ENCODE data around the gene NSDHL. TPM values are rescaled to one million over a fixed set of nuclear protein-coding genes. Genes with fewer than 3 reads are reported as not detected.

NSDHL gene
- total and polyA plus RNA-seq, 2 of the 4 experiments (the other 2 are of a cell fraction): 22.8 to 26.0 TPM

GRCh38 chrX:152869972-152870371, 39.1 kb downstream of the NSDHL start:
- no TSS peak for BruUV-seq (replicated peaks)
- Histone ChIP-seq H3K14ac (replicated peaks; ENCODE audit: low read depth, low read length) (no peak overlapping the region), H3K79me1 (ENCODE audit: low read depth in 1 of 2, low read length in 2 of 2) (no peaks in the 10 kb centered on the region), H4K5ac (ENCODE audit: low read depth, low read length) (no peak overlapping the region), H3K23ac (ENCODE audit: low read depth, low read length) (no peak overlapping the region), H3K36me3 (ENCODE audit: control insufficient read depth, insufficient read depth, low read length) (peaks cover 13% of the 10 kb centered on the region), H2BK5ac (ENCODE audit: low read depth, low read length, poor library complexity, severe bottlenecking) (no peak overlapping the region), H3K4me2 (ENCODE audit: low read depth, low read length) (no peak overlapping the region), H3K27ac (ENCODE audit: insufficient read depth, low read length) (no peak overlapping the region), H2BK120ac (ENCODE audit: low read depth, low read length) (no peak overlapping the region), H4K91ac (ENCODE audit: insufficient read depth, low read depth, low read length) (no peak overlapping the region), H3K4ac (ENCODE audit: low read depth, low read length) (no peak overlapping the region), H3K4me3 (ENCODE audit: insufficient read depth, low read depth, low read length) (no peak overlapping the region), H3K9ac (ENCODE audit: low read depth, low read length) (no peak overlapping the region), H4K20me1 (ENCODE audit: insufficient read depth, low read length) (no peaks in the 10 kb centered on the region), H3K56ac (ENCODE audit: extremely low read depth, insufficient read depth, low read length) (no peak overlapping the region), H3K18ac (ENCODE audit: low read depth, low read length) (no peak overlapping the region), H2BK15ac (ENCODE audit: low read depth, low read length) (no peak overlapping the region), H3K4me1 (ENCODE audit: control insufficient read depth, insufficient read depth, low read length) (no peaks in the 10 kb centered on the region), H2AK9ac (replicated peaks; ENCODE audit: low read depth, low read length, poor library complexity) (no peak overlapping the region), H3K9me1 (ENCODE audit: insufficient read depth, low read length) (no peaks in the 10 kb centered on the region), H3K9me3 (ENCODE audit: control insufficient read depth, insufficient read depth, low read length) (no peaks in the 10 kb centered on the region; the same call in 1 of the 2 replicates), H4K8ac (ENCODE audit: low read depth in 2 of 2, low read length in 2 of 2) (no peak overlapping the region), H3K27me3 (ENCODE audit: control insufficient read depth, insufficient read depth, low read length) (no peaks in the 10 kb centered on the region), H2AFZ (replicated peaks; ENCODE audit: low read length, poor library complexity) (no peak overlapping the region), H2BK20ac (ENCODE audit: low read depth, low read length) (no peak overlapping the region), H2AK5ac (ENCODE audit: low read depth, low read length) (no peak overlapping the region)
- ATAC-seq (ENCODE audit: low read depth): no peak
- dilution Hi-C loops (cut with HindIII; ENCODE audit: low sequenced_read_pairs, unreplicated experiment) (no loop called here), intact Hi-C loops (cut with micrococcal nuclease) (no loop called here), in situ Hi-C loops (cut with MboI; ENCODE audit: low sequenced_read_pairs) (no loop called here)
- POLR2A ChIA-PET (ENCODE audit: unreplicated experiment): no interaction called here
- TF ChIP-seq MAFK (IDR thresholded peaks at IDR 0.05; ENCODE audit: low read depth, low read length): no peak
- TF ChIP-seq CHD1 (IDR thresholded peaks at IDR 0.05; ENCODE audit: low read depth, low read length): no peak
- no peak for TF ChIP-seq MAZ (IDR thresholded peaks at IDR 0.05; ENCODE audit: borderline replicate concordance, low read depth, low read length)
- TF ChIP-seq RCOR1 (IDR thresholded peaks at IDR 0.05; ENCODE audit: insufficient replicate concordance, low read length): no peak
- no peak for TF ChIP-seq CEBPB (IDR thresholded peaks at IDR 0.05; ENCODE audit: low read depth, low read length)
- no peak for TF ChIP-seq FOS (IDR thresholded peaks at IDR 0.05; ENCODE audit: low read depth, low read length)
- TF ChIP-seq POLR2A (IDR thresholded peaks at IDR 0.05; ENCODE audit: low read depth, low read length): no peak
- no peak for TF ChIP-seq RFX5 (IDR thresholded peaks at IDR 0.05; ENCODE audit: low read depth, low read length)
- no peak for TF ChIP-seq BHLHE40 (IDR thresholded peaks at IDR 0.05; ENCODE audit: low read depth, low read length)
- no peak for TF ChIP-seq CTCF (conservative IDR thresholded peaks at IDR 0.05; ENCODE audit: low read depth, low read length)
- TF ChIP-seq USF2 (IDR thresholded peaks at IDR 0.05; ENCODE audit: low read depth, low read length): no peak
- DNase-seq: no peak
- CTCF ChIA-PET: no interaction called here
- WGBS, 2 experiments (ENCODE audit: extremely low coverage in 2 of 2, insufficient read length in 1 of 2): 100% methylated on average over 2 of the region's 7 CpGs; no CpG with 5 or more reads in 1 of the 2 experiments
